IMR-90 (cell line): ENCODE data around the gene CHN2. TPM values are rescaled to one million over a fixed set of nuclear protein-coding genes. Genes with fewer than 3 reads are reported as not detected.

Source experiments
- ATAC-seq: fragments of 200-7000 bp; cut with Tn5 transposase; 2 replicates; pipeline ENCODE4 v1.9.1; 2020; ENCODE audit warnings: low read depth, mild to moderate bottlenecking, moderate library complexity
- BruUV-seq: library from RNA; stranded (reverse); fragments of 400-500 nt; replicated peaks from 2 replicates; lab custom pipeline; 2021; lab: Mats Ljungman, UMichigan
- CTCF ChIA-PET: fragments of 300-600 bp; formaldehyde crosslinking; extraction: SDS; loops from one replicate; lab custom pipeline; 2021; ENCODE audit warnings: antibody characterized with exemption; lab: Yijun Ruan, JAX
- POLR2A ChIA-PET: fragments of 300-600 bp; sonication (Branson Sonifier 250); formaldehyde crosslinking; loops from one replicate; lab custom pipeline; 2022; ENCODE audit warnings: antibody characterized with exemption; ENCODE audit not compliant: unreplicated experiment; lab: Charles Lee
- DNase-seq: peaks from one replicate; pipeline ENCODE4 v3.0.0; 2013
- H2AFZ ChIP-seq: replicated peaks from 2 replicates; pipeline ENCODE3; 2013; ENCODE audit warnings: low read length, mild to moderate bottlenecking; ENCODE audit not compliant: poor library complexity
- H2AK5ac ChIP-seq: 2 replicates; pipeline ENCODE4 v1.6.1; 2013; ENCODE audit warnings: low read depth, low read length, inconsistent platforms
- H2AK9ac ChIP-seq: replicated peaks from 2 replicates; pipeline ENCODE3; 2013; ENCODE audit warnings: mild to moderate bottlenecking, low read depth, low read length, moderate library complexity; ENCODE audit not compliant: poor library complexity
- H2BK120ac ChIP-seq: 2 replicates; pipeline ENCODE4 v1.6.1; 2013; ENCODE audit warnings: low read depth, low read length, inconsistent platforms
- H2BK15ac ChIP-seq: 3 replicates; pipeline ENCODE4 v1.6.1; 2013; ENCODE audit warnings: low read depth, low read length, inconsistent platforms
- H2BK20ac ChIP-seq: 2 replicates; pipeline ENCODE4 v1.6.1; 2013; ENCODE audit warnings: low read depth, mild to moderate bottlenecking, inconsistent platforms, low read length, moderate library complexity
- H2BK5ac ChIP-seq: 2 replicates; pipeline ENCODE4 v1.6.1; 2013; ENCODE audit warnings: mild to moderate bottlenecking, low read depth, low read length, inconsistent platforms; ENCODE audit not compliant: poor library complexity, severe bottlenecking
- H3K14ac ChIP-seq: replicated peaks from 2 replicates; pipeline ENCODE4 v1.6.1; 2013; ENCODE audit warnings: low read depth, low read length, inconsistent platforms
- H3K18ac ChIP-seq: 2 replicates; pipeline ENCODE4 v1.6.1; 2013; ENCODE audit warnings: low read depth, low read length, control low read depth
- H3K23ac ChIP-seq: 2 replicates; pipeline ENCODE4 v1.6.1; 2013; ENCODE audit warnings: low read depth, low read length, inconsistent platforms
- H3K27ac ChIP-seq: 2 replicates; pipeline ENCODE4 v1.5.1; 2013; ENCODE audit warnings: mild to moderate bottlenecking, control low read depth, low read length; ENCODE audit not compliant: insufficient read depth
- H3K27me3 ChIP-seq: 2 replicates; pipeline ENCODE4 v1.6.1; 2013; ENCODE audit warnings: low read length; ENCODE audit not compliant: control insufficient read depth, insufficient read depth
- H3K36me3 ChIP-seq: 2 replicates; pipeline ENCODE4 v1.6.1; 2013; ENCODE audit warnings: low read length, mixed read lengths; ENCODE audit not compliant: control insufficient read depth, insufficient read depth
- H3K4ac ChIP-seq: 2 replicates; pipeline ENCODE4 v1.6.1; 2013; ENCODE audit warnings: low read depth, low read length, inconsistent platforms
- H3K4me1 ChIP-seq: 2 replicates; pipeline ENCODE4 v1.6.1; 2013; ENCODE audit warnings: low read length, mixed read lengths; ENCODE audit not compliant: control insufficient read depth, insufficient read depth
- H3K4me2 ChIP-seq: 2 replicates; pipeline ENCODE4 v1.6.1; 2013; ENCODE audit warnings: low read depth, mild to moderate bottlenecking, control low read depth, low read length, moderate library complexity
- H3K4me3 ChIP-seq: 2 replicates; pipeline ENCODE4 v1.5.1; 2013; ENCODE audit warnings: low read depth, mild to moderate bottlenecking, control low read depth, low read length, moderate library complexity; ENCODE audit not compliant: insufficient read depth
- H3K56ac ChIP-seq: 2 replicates; pipeline ENCODE4 v1.6.1; 2013; ENCODE audit warnings: low read length, inconsistent platforms; ENCODE audit not compliant: insufficient read depth; ENCODE audit errors: extremely low read depth
- H3K79me1 ChIP-seq, 2 experiments: 2 replicates each; pipeline ENCODE4 v1.6.1; 2013; ENCODE audit warnings: low read length in 2 of 2, inconsistent platforms in 1 of 2, low read depth in 1 of 2
- H3K9ac ChIP-seq: 2 replicates; pipeline ENCODE4 v1.6.1; 2013; ENCODE audit warnings: low read depth, low read length, control low read depth
- H3K9me1 ChIP-seq: 2 replicates; pipeline ENCODE4 v1.6.1; 2013; ENCODE audit warnings: low read length, inconsistent platforms; ENCODE audit not compliant: insufficient read depth
- H3K9me3 ChIP-seq: 2 replicates; pipeline ENCODE4 v1.6.1; 2013; ENCODE audit warnings: low read length; ENCODE audit not compliant: control insufficient read depth, insufficient read depth
- H4K20me1 ChIP-seq: 2 replicates; pipeline ENCODE4 v1.6.1; 2013; ENCODE audit warnings: low read length, inconsistent platforms; ENCODE audit not compliant: insufficient read depth
- H4K5ac ChIP-seq: 2 replicates; pipeline ENCODE4 v1.6.1; 2013; ENCODE audit warnings: mild to moderate bottlenecking, low read depth, low read length, control low read depth
- H4K8ac ChIP-seq, 2 experiments: 2 replicates each; pipeline ENCODE4 v1.6.1; 2013; ENCODE audit warnings: low read depth in 2 of 2, low read length in 2 of 2, control low read depth in 1 of 2, inconsistent platforms in 1 of 2
- H4K91ac ChIP-seq: 2 replicates; pipeline ENCODE4 v1.6.1; 2013; ENCODE audit warnings: low read depth, low read length, inconsistent platforms; ENCODE audit not compliant: insufficient read depth
- BHLHE40 ChIP-seq: fragments of 150-350 bp; IDR thresholded peaks from 2 replicates; pipeline ENCODE4 v1.6.1; 2016; ENCODE audit warnings: mild to moderate bottlenecking, low read depth, low read length
- CEBPB ChIP-seq: IDR thresholded peaks from 2 replicates; pipeline ENCODE4 v1.6.1; 2012; ENCODE audit warnings: low read depth, low read length, improper control_type of control experiment
- CHD1 ChIP-seq: IDR thresholded peaks from 2 replicates; pipeline ENCODE4 v1.6.1; 2012; ENCODE audit warnings: low read depth, low read length, improper control_type of control experiment
- FOS ChIP-seq: fragments of 150-350 bp; IDR thresholded peaks from 2 replicates; pipeline ENCODE4 v1.6.1; 2016; ENCODE audit warnings: low read depth, low read length
- MAFK ChIP-seq: IDR thresholded peaks from 2 replicates; pipeline ENCODE4 v1.6.1; 2012; ENCODE audit warnings: low read depth, low read length, improper control_type of control experiment
- NFE2L2 ChIP-seq: fragments of 150-350 bp; IDR thresholded peaks from 2 replicates; pipeline ENCODE4 v1.6.1; 2016; ENCODE audit warnings: low read depth, mild to moderate bottlenecking, low read length
- POLR2A ChIP-seq: IDR thresholded peaks from 2 replicates; pipeline ENCODE4 v1.6.1; 2012; ENCODE audit warnings: mild to moderate bottlenecking, low read depth, low read length
- RCOR1 ChIP-seq: IDR thresholded peaks from 2 replicates; pipeline ENCODE4 v1.6.1; 2012; ENCODE audit warnings: mild to moderate bottlenecking, low read length, improper control_type of control experiment; ENCODE audit not compliant: insufficient replicate concordance
- WGBS, 2 experiments: methylation state at CpG; one replicate each; pipeline versions ENCODE4 v1.1.5 to v1.1.7; 2013; ENCODE audit warnings: missing lambda C conversion rate in 2 of 2; ENCODE audit not compliant: insufficient read length in 1 of 2; ENCODE audit errors: extremely low coverage in 2 of 2; 5-methylcytosine and 5-hydroxymethylcytosine counted together
- dilution Hi-C: fragments of 300-500 bp; cut with HindIII; formaldehyde crosslinking; loops from one replicate; pipeline ENCODE4 v1.14.3; 2018; ENCODE audit warnings: low sequenced_read_pairs; ENCODE audit not compliant: unreplicated experiment
- in situ Hi-C: fragments of 300-500 bp; cut with MboI; formaldehyde crosslinking; loops from 3 replicates; pipeline ENCODE4 v1.14.3; 2019; ENCODE audit warnings: low sequenced_read_pairs, inconsistent platforms, mixed read lengths
- intact Hi-C: fragments of 100-400 bp; cut with micrococcal nuclease; formaldehyde crosslinking; loops from 2 replicates; pipeline ENCODE4 v1.10.0; 2022
- polyA plus RNA-seq, 3 experiments: library from polyadenylated mRNA; depleted of rRNA; stranded (reverse); fragments of >200 nt; gene quantifications; 2 replicates each; pipeline ENCODE4 v1.2.3, GENCODE V29; 2012; ENCODE audit warnings: low replicate concordance in 1 of 3
- total RNA-seq: library from RNA; depleted of rRNA; stranded (reverse); fragments of >200 nt; gene quantifications from 2 replicates; pipeline ENCODE4 v1.2.3, GENCODE V29; 2012
- TF ChIP-seq, protein P1 (sequence below): conservative IDR thresholded peaks from 2 replicates; pipeline ENCODE4 v1.5.1; 2012; ENCODE audit warnings: mild to moderate bottlenecking, low read depth, low read length, improper control_type of control experiment
- TF ChIP-seq, protein P2 (sequence below): fragments of 150-350 bp; IDR thresholded peaks from 2 replicates; pipeline ENCODE4 v1.6.1; 2017; ENCODE audit warnings: mild to moderate bottlenecking, antibody characterized with exemption, low read length, low read depth

CHN2 gene
- total and polyA plus RNA-seq, 2 of the 4 experiments (the other 2 are of a cell fraction) = not detected

DNA sequence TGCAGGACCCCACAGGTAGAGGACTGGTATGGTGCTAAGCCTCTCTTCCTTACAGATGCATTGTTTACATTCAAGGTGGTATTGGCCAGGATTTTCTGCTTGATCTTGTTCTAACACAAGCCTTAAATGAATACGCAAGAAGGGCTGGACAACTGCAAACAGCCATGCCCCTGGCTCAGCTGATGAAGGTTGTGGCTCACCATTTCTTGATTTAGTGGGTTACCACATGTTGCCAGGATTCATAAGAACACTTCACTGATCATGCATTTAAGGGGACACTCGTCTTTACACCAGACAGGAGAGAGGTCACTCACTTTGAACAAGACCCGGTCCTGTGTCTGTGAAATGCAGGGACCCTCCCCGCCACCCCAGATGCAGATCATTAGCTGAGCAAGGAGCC, 82.2 kb downstream of the CHN2 start:
- H3K14ac ChIP-seq = no peak overlapping the region
- H3K79me1 ChIP-seq = no peaks in the 10 kb centered on the region
- no peak overlapping the region for H3K4ac ChIP-seq
- no TSS peak for BruUV-seq
- no peak overlapping the region for H2AFZ ChIP-seq
- POLR2A ChIA-PET = no interaction called here
- H2BK5ac ChIP-seq = no peak overlapping the region
- DNase-seq (no peak), ATAC-seq (no peak)
- no peak for TF ChIP-seq CHD1
- no peak for TF ChIP-seq CEBPB
- no peak for TF ChIP-seq RCOR1
- TF ChIP-seq NFE2L2 = no peak
- TF ChIP-seq MAFK = no peak
- TF ChIP-seq BHLHE40 = no peak
- TF ChIP-seq, protein P1, sequence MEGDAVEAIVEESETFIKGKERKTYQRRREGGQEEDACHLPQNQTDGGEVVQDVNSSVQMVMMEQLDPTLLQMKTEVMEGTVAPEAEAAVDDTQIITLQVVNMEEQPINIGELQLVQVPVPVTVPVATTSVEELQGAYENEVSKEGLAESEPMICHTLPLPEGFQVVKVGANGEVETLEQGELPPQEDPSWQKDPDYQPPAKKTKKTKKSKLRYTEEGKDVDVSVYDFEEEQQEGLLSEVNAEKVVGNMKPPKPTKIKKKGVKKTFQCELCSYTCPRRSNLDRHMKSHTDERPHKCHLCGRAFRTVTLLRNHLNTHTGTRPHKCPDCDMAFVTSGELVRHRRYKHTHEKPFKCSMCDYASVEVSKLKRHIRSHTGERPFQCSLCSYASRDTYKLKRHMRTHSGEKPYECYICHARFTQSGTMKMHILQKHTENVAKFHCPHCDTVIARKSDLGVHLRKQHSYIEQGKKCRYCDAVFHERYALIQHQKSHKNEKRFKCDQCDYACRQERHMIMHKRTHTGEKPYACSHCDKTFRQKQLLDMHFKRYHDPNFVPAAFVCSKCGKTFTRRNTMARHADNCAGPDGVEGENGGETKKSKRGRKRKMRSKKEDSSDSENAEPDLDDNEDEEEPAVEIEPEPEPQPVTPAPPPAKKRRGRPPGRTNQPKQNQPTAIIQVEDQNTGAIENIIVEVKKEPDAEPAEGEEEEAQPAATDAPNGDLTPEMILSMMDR = no peak
- TF ChIP-seq, protein P2, sequence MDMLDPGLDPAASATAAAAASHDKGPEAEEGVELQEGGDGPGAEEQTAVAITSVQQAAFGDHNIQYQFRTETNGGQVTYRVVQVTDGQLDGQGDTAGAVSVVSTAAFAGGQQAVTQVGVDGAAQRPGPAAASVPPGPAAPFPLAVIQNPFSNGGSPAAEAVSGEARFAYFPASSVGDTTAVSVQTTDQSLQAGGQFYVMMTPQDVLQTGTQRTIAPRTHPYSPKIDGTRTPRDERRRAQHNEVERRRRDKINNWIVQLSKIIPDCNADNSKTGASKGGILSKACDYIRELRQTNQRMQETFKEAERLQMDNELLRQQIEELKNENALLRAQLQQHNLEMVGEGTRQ = no peak
- no peak for TF ChIP-seq POLR2A
- TF ChIP-seq FOS = no peak
- H2AK5ac ChIP-seq = no peak overlapping the region
- no peaks in the 10 kb centered on the region for H4K20me1 ChIP-seq
- intact Hi-C loops (no loop called here), dilution Hi-C loops (no loop called here), in situ Hi-C loops (no loop called here)
- no peak overlapping the region for H3K4me3 ChIP-seq
- no peak overlapping the region for H3K18ac ChIP-seq
- H3K4me1 ChIP-seq = no peaks in the 10 kb centered on the region
- CTCF ChIA-PET = no interaction called here
- no peak overlapping the region for H4K91ac ChIP-seq
- no CpG with 5 or more reads among the region's 4 CpGs for WGBS, 2 experiments
- H3K4me2 ChIP-seq = no peak overlapping the region
- H2BK15ac ChIP-seq = no peak overlapping the region
- H4K8ac ChIP-seq = no peak overlapping the region
- no peak overlapping the region for H2AK9ac ChIP-seq
- no peaks in the 10 kb centered on the region for H3K27me3 ChIP-seq
- no peak overlapping the region for H3K56ac ChIP-seq
- H4K5ac ChIP-seq = no peak overlapping the region
- no peaks in the 10 kb centered on the region for H3K36me3 ChIP-seq
- no peak overlapping the region for H2BK120ac ChIP-seq
- H3K23ac ChIP-seq = no peak overlapping the region
- no peak overlapping the region for H2BK20ac ChIP-seq
- no peak overlapping the region for H3K27ac ChIP-seq
- no peak overlapping the region for H3K9ac ChIP-seq
- no peaks in the 10 kb centered on the region for H3K9me3 ChIP-seq
- H3K9me1 ChIP-seq = no peaks in the 10 kb centered on the region
